Ureter (tissue), 1 donor: ENCODE data around the gene ABRACL. TPM values are rescaled to one million over a fixed set of nuclear protein-coding genes. Genes with fewer than 3 reads are reported as not detected.

Experiments used
- DNase-seq: peaks from one replicate; pipeline ENCODE4 v3.0.0-alpha.2; 2020; ENCODE audit warnings: low spot score
- total RNA-seq: library from RNA; stranded (reverse); gene quantifications from one replicate; pipeline ENCODE4 v1.2.4, GENCODE V29; 2023
- donor health status: DM: yes; HTN: yes; CAD: no.

ABRACL gene
- total RNA-seq, 1 donor from 2014 or later, result 42.1 TPM

GRCh38 chr6:139054001-139054400, 25.5 kb downstream of the ABRACL start:
- no peak for DNase-seq

GRCh38 chr6:139055709-139056108, 27.2 kb downstream of the ABRACL start:
- no peak for DNase-seq

DNA sequence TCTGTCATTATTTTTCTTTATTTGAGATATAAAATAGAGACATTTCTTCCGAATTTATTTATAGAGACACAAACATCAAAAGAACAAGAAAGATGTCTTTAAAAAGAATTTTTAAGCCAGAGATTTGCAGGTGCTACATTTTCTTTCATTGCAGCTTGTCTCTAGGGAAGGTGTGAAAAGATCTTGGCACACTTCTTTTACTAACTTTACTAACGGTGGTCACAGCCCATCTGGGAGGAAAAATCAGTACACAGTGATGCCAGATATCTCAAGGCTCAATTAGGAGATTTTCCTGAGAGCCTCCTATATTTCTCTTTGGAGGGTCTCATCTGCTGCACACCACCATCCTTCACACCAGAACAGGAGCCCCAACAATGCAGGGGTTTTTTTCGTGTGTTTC, 29.5 kb downstream of the ABRACL start:
- DNase-seq, result no peak

DNA sequence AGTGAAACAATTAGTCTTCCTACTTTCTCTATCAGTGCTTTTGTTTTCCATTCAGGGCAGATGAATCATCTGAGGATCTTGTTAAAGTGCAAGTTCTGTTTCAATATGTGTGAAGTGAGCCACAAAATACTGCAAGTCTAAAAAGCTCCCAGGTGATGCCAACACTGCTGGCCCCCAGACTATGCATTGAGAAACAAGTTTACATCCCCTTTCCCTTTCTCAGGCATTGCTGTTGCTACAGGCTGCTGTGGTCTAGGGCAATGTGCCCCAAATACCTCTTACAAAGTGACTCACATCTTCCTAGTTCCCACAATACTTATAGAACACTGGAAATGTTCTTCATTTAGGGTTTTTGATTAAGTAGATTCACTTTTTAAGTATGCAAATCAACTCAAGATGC, 31.8 kb downstream of the ABRACL start:
- DNase-seq, result no peak

DNA sequence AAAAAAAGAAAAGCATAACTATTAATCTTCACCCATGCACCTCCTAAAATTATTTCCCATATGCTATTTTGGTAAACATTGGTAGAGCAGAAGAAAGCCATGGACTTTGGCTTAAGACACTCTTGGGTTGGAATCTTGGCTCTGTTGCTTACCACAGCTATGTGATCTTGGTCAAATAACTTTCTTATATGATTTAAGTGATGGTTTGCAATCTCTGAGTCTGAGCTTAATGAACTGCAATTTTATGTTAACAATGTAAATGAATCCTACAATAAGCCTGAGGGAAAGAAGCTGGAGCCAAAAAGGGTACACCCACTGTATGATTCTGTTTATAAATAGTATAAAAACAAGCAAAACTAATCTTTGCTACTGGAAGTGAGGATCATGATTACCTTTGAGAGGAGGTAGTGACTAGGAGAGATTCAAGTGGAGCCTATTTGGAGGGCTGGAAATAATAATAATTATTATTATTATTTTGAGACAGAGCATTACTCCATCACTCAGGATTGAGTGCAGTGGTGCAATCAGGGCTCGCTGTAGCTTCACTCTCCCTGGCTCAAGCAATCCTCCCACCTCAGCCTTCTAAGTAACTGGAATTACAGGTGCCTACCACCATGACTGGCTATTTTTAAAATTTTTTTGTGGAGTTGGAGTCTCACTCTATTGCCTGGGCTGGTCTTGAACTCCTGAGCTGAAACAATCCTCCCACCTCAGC, 34.5 kb downstream of the ABRACL start:
- DNase-seq, result no peak

DNA sequence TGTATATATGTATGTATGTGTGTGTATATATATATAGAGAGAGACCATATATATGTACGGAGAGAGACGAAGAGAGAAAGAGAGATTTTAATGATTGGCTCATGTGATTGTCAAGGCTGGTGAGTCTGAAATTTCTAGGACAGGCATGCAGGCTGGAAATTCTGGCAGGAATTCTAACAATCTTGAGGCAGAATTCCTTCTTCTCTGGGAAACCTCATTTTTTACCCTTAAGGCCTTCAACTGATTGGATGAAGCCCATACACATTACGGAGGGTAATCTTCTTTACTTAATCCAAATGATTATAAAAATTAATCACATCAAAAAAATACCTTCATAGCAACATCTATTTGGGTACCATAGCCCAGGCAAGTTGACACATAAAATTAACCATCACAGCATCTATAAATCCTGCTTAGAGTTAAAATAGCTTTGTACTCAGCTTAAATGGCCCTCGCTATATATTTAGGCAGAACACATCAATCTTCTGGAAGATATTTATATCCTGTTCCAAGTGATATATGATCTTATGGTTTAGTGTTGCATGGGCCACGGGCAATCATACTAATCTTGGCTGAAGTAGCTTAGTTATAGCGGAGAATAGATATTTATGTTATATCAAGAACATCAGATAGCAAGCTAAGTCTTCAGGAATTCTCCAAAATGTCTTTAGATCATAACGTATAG, 36.6 kb downstream of the ABRACL start:
- no peak for DNase-seq

DNA sequence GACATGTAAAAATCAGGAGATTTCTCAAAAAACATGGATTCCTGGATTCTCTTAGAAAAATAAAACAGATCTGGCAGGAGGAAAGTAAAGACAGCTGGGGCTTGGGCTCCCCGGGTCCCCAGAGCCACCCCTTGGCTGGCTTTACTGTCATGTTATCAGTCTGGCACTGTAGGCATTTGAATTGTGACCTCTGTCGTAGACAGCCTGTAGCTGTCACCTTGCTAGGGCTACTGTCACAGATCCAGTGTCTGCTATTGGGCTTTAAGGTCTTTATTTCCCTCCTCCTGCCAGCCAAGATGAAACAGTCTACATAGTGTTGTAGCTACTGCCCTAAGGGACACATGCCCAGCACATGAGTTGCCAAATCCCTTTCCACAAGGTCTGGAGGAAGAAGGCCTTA, 37.5 kb downstream of the ABRACL start:
- DNase-seq, result no peak

DNA sequence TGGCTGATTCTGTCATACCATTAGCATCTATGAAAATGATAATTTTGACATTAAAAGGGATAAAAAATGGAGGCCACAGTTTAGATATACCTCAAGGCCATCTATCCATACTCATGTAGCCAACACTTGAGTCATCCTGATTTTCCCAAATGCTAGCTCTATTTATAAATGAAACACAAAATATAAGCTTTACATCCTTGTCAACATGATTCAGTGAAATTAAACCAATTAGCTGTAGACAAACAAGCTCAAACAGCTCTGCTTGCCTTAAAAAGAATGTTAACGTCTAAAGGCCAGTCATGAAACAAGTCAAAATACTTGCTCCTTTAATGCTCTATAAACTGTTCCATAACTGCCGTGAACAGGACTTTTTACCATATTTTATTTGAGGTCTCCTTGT, 40.3 kb downstream of the ABRACL start:
- DNase-seq, result no peak

DNA sequence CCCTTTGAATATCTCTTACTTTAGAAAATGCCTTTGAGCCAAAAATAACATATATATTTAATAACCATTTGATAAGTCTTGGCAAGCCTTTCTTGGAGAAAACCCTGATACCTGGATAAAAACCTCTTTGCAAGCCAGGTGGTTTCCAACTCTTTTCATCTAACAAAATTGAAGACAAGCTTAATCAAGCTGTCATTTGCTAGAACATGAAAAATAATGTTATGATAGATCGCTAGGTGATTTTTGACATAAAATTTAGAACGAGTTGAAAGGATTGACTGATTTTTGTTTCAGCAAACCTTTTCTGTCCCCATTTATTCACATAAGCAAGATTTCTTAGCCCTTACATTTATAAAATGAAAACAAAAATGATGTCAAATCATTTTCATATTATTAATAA, 44.6 kb downstream of the ABRACL start:
- DNase-seq, result no peak

DNA sequence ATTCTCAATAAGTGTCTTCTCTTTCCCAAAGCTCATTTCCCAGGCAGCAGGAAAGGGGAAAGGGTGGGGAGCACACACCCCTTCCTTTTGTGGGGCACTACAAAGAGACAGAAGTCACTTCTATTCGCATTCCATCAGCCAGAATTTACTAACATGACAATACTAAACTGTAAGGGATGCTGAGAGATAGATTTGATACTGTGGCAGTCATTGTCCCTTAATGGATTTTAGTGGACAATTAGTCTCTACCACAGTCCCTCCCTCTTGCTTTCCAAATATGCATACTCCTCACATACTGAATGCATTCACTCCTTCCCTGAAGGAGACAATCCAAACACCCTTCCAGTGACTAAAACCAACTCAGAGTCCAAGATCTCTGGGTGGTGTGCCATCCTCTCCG, 50.5 kb downstream of the ABRACL start:
- DNase-seq, result no peak

DNA sequence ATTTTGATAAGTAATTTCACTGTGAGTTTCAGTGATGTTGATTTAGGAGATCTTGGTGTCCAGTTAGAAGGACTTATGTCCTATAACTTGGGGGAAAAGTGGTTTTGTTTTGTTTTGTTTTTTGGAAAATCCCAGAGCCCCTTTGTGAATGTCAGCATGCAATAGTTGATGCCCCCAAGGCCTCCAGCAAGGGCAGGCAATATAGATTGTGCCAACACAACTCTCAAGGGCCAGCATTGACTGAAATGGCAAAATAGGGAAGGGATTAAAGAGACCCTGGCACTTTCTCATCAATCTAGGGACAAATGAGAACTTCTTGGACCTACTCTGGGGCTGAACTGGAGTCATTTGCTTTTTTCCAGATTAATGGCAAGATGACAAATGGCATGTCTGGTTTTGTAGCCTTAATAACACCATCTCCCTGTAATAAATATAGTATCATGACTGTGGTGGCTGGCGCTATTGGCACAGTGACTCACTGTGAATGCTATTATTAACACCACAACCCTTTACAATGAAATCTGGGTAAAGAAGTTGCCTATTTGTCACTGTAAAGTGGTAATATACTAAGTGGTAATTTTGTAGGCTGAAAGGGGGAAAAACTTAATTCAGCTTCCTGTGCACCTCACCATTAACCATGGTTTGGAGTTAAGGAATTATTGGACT, 51.8 kb downstream of the ABRACL start:
- no peak for DNase-seq

GRCh38 chr6:139081471-139081870, 52.9 kb downstream of the ABRACL start:
- DNase-seq, result no peak

- no peak for DNase-seq
Measured at GRCh38 chr6:139082370-139082769, 53.8 kb downstream of the ABRACL start.

- DNase-seq, result no peak
Measured at GRCh38 chr6:139091826-139092225, 63.3 kb downstream of the ABRACL start.

Other genes with a start within 250 kb of the ABRACL start
- 0.18 TPM for gene ECT2L, start 232.7 kb upstream of the ABRACL start, total RNA-seq
- 89.5 TPM for gene REPS1, start 40.5 kb upstream of the ABRACL start, total RNA-seq
- gene HECA, start 106.3 kb downstream of the ABRACL start, total RNA-seq, result 26.1 TPM